ENCODE data around the gene PXMP4.

PXMP4 gene

DNA sequence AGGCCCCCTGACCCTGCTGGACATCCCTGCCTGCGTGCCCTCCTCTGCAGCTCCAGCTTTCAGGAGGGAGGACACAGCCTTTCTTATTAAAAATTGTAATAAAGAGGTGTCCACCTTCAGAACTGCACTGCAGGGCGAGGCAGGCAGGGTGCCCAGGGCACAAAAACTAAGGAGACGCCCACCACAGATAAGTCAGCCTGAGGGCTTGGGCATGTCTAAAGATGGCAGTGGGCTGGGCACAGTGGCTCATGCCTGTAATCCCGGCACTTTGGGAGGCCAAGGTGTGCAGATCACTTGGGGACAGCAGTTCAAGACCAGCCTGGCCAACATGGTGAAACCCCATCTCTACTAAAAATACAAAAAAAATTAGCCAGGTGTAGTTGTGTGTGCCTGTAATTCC is 64.9 kb downstream of the PXMP4 start:
- no peak overlapping the region for H2AFZ ChIP-seq (ENCODE audit: low read depth)
- TF ChIP-seq, protein P1, sequence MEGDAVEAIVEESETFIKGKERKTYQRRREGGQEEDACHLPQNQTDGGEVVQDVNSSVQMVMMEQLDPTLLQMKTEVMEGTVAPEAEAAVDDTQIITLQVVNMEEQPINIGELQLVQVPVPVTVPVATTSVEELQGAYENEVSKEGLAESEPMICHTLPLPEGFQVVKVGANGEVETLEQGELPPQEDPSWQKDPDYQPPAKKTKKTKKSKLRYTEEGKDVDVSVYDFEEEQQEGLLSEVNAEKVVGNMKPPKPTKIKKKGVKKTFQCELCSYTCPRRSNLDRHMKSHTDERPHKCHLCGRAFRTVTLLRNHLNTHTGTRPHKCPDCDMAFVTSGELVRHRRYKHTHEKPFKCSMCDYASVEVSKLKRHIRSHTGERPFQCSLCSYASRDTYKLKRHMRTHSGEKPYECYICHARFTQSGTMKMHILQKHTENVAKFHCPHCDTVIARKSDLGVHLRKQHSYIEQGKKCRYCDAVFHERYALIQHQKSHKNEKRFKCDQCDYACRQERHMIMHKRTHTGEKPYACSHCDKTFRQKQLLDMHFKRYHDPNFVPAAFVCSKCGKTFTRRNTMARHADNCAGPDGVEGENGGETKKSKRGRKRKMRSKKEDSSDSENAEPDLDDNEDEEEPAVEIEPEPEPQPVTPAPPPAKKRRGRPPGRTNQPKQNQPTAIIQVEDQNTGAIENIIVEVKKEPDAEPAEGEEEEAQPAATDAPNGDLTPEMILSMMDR (conservative IDR thresholded peaks at IDR 0.05; ENCODE audit: low read depth, low read length): no peak
- no peak overlapping the region for H3K4me2 ChIP-seq
- no peaks in the 10 kb centered on the region for H3K79me2 ChIP-seq (ENCODE audit: insufficient read depth, low read depth)
- H3K27ac ChIP-seq: no peak overlapping the region
- H3K4me3 ChIP-seq (IDR thresholded peaks at IDR 0.05; ENCODE audit: insufficient read depth, low read depth, low read length): no peak overlapping the region
- no peaks in the 10 kb centered on the region for H3K27me3 ChIP-seq (ENCODE audit: insufficient read depth, low read depth)
- H3K36me3 ChIP-seq (ENCODE audit: insufficient read depth): no peaks in the 10 kb centered on the region
- peaks cover 41% of the 10 kb centered on the region for H3K4me1 ChIP-seq (ENCODE audit: low read depth, poor library complexity, severe bottlenecking)
- H3K9ac ChIP-seq: no peak overlapping the region
- no peaks in the 10 kb centered on the region for H4K20me1 ChIP-seq (ENCODE audit: insufficient read depth)

DNA sequence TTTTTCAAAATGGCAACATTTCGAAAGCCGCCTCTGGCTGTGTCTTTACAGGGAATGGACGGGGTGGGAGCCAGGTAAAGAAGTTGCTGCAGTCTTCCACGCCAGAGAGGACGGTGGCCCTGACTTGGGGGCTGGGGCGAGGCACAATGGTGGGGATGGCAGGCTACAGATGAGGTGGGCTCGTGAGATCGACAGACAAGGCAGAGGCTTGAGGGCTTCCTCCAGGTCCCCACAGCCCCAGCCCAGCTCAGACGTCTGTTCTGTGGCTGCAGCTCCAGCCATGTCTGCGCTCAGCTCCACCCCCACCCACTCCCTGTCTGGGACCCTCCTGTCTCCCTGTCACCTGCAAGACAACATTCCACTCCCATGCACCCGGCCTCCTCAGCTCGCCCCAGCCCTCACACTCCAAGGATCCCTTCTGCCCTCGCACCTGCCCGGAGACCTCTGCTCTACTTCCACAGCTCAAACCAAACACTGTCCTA is 65.4 kb downstream of the PXMP4 start:
- Histone ChIP-seq H3K27ac (no peak overlapping the region), H3K9ac (no peak overlapping the region), H3K4me1 (ENCODE audit: low read depth, poor library complexity, severe bottlenecking) (peaks cover 46% of the 10 kb centered on the region), H3K27me3 (ENCODE audit: insufficient read depth, low read depth) (no peaks in the 10 kb centered on the region), H3K36me3 (ENCODE audit: insufficient read depth) (no peaks in the 10 kb centered on the region), H3K79me2 (ENCODE audit: insufficient read depth, low read depth) (no peaks in the 10 kb centered on the region), H4K20me1 (ENCODE audit: insufficient read depth) (no peaks in the 10 kb centered on the region), H2AFZ (ENCODE audit: low read depth) (no peak overlapping the region), H3K4me3 (IDR thresholded peaks at IDR 0.05; ENCODE audit: insufficient read depth, low read depth, low read length) (no peak overlapping the region), H3K4me2 (no peak overlapping the region)
- TF ChIP-seq, protein P1 (conservative IDR thresholded peaks at IDR 0.05; ENCODE audit: low read depth, low read length): no peak

DNA sequence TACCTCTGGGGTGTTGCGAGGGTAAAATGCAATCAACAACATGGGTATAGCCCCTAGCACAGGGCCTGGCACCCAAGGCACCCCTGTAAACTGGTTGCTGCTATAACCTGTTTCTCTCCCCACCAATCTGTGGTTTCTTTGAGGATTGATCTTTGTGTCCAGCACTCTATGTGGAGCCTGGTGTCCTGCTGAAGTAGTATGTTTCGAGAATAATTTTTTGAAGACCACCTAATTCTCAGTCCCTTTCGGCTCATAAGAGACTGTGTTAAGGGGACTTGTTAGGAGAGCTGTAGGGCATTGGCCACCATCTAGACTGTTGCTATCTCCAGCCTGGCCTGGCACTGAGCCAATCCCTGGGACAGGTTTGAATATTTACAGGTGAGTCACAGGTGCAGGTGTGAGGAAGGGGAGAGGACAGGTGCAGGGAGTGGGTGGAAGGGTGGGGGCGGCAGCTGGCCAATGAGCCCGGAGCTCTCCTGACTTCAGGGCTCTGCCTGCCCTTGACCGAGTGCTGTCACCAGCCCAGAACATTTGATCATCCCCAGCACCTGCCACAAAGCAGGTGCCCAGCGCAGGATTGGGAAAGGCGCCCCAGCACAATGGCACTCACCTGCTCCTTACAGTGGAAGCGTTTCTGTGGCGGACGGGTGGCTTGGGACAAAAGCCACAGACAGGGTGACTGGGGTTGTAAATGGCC is 66.1 kb downstream of the PXMP4 start:
- TF ChIP-seq, protein P1 (conservative IDR thresholded peaks at IDR 0.05; ENCODE audit: low read depth, low read length): no peak
- Histone ChIP-seq H3K27ac (no peak overlapping the region), H3K4me3 (IDR thresholded peaks at IDR 0.05; ENCODE audit: insufficient read depth, low read depth, low read length) (no peak overlapping the region), H4K20me1 (ENCODE audit: insufficient read depth) (no peaks in the 10 kb centered on the region), H3K27me3 (ENCODE audit: insufficient read depth, low read depth) (no peaks in the 10 kb centered on the region), H3K4me2 (no peak overlapping the region), H3K36me3 (ENCODE audit: insufficient read depth) (no peaks in the 10 kb centered on the region), H3K79me2 (ENCODE audit: insufficient read depth, low read depth) (no peaks in the 10 kb centered on the region), H2AFZ (ENCODE audit: low read depth) (no peak overlapping the region), H3K9ac (no peak overlapping the region), H3K4me1 (ENCODE audit: low read depth, poor library complexity, severe bottlenecking) (peaks cover 53% of the 10 kb centered on the region)

DNA sequence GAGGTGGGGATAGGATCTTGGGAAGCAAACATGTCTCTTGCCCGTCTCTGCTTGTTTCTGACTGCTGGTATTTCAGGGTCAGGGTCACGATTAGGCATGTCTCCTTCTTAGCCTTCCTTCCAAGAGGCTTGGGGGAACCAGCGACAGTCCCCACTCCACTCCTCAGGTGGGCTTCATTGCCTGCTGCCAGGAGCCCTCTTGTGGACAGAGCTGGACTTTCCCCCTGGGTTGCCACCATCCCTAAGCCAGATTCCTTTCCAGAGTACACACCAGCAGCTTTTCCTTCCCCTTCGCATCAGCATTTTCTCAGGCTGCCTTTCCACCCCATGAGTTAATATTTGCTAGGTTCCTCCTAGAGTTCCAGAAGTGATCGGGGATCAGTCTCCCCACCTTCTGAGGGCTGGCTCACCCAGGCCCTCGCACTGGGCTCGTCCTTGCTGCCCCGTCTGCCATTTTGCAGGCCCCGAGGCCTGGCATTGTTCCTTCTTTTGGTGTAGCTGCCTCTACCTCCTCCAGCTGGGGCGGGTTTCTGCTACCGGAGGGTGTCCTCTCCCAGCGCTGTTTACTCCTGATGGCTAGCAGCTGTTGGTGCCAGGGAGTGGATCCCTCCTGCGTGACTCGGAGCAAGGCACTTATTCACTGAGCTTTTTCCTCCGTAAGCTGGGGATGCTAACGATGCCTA is 66.8 kb downstream of the PXMP4 start:
- H2AFZ ChIP-seq (ENCODE audit: low read depth): no peak overlapping the region
- H3K9ac ChIP-seq: no peak overlapping the region
- H3K36me3 ChIP-seq (ENCODE audit: insufficient read depth): no peaks in the 10 kb centered on the region
- H3K4me3 ChIP-seq (IDR thresholded peaks at IDR 0.05; ENCODE audit: insufficient read depth, low read depth, low read length): no peak overlapping the region
- H3K79me2 ChIP-seq (ENCODE audit: insufficient read depth, low read depth): no peaks in the 10 kb centered on the region
- H4K20me1 ChIP-seq (ENCODE audit: insufficient read depth): no peaks in the 10 kb centered on the region
- TF ChIP-seq, protein P1 (conservative IDR thresholded peaks at IDR 0.05; ENCODE audit: low read depth, low read length): peak; percentile 85
- no peak overlapping the region for H3K4me2 ChIP-seq
- H3K27ac ChIP-seq: no peak overlapping the region
- H3K4me1 ChIP-seq (ENCODE audit: low read depth, poor library complexity, severe bottlenecking): peaks cover 60% of the 10 kb centered on the region
- H3K27me3 ChIP-seq (ENCODE audit: insufficient read depth, low read depth): no peaks in the 10 kb centered on the region
